ENCODE results near the gene SMYD3.

SMYD3 gene

GRCh38 chr1:246437961-246438360 is 69.1 kb downstream of the SMYD3 start:
- Histone ChIP-seq H3K4me3 (IDR thresholded peaks at IDR 0.05; ENCODE audit: insufficient read depth, low read depth, low read length) (no peak overlapping the region), H3K4me1 (ENCODE audit: low read depth, poor library complexity, severe bottlenecking) (no peaks in the 10 kb centered on the region), H3K27ac (no peak overlapping the region), H3K36me3 (ENCODE audit: insufficient read depth) (no peaks in the 10 kb centered on the region), H4K20me1 (ENCODE audit: insufficient read depth) (no peaks in the 10 kb centered on the region), H3K79me2 (ENCODE audit: insufficient read depth, low read depth) (no peaks in the 10 kb centered on the region), H2AFZ (ENCODE audit: low read depth) (no peak overlapping the region), H3K9ac (no peak overlapping the region), H3K4me2 (no peak overlapping the region), H3K27me3 (ENCODE audit: insufficient read depth, low read depth) (no peaks in the 10 kb centered on the region)
- TF ChIP-seq CTCF (conservative IDR thresholded peaks at IDR 0.05; ENCODE audit: low read depth, low read length), result no peak

GRCh38 chr1:246435421-246436041 is 71.5 kb downstream of the SMYD3 start:
- Histone ChIP-seq H3K36me3 (ENCODE audit: insufficient read depth) (no peaks in the 10 kb centered on the region), H3K79me2 (ENCODE audit: insufficient read depth, low read depth) (no peaks in the 10 kb centered on the region), H4K20me1 (ENCODE audit: insufficient read depth) (no peaks in the 10 kb centered on the region), H3K4me3 (IDR thresholded peaks at IDR 0.05; ENCODE audit: insufficient read depth, low read depth, low read length) (no peak overlapping the region), H3K4me1 (ENCODE audit: low read depth, poor library complexity, severe bottlenecking) (no peaks in the 10 kb centered on the region), H3K27ac (no peak overlapping the region), H3K9ac (no peak overlapping the region), H3K27me3 (ENCODE audit: insufficient read depth, low read depth) (no peaks in the 10 kb centered on the region), H2AFZ (ENCODE audit: low read depth) (no peak overlapping the region), H3K4me2 (no peak overlapping the region)
- no peak for TF ChIP-seq CTCF (conservative IDR thresholded peaks at IDR 0.05; ENCODE audit: low read depth, low read length)

GRCh38 chr1:246434335-246434734 is 72.7 kb downstream of the SMYD3 start:
- H2AFZ ChIP-seq (ENCODE audit: low read depth), result no peak overlapping the region
- H3K4me3 ChIP-seq (IDR thresholded peaks at IDR 0.05; ENCODE audit: insufficient read depth, low read depth, low read length), result no peak overlapping the region
- H3K36me3 ChIP-seq (ENCODE audit: insufficient read depth), result no peaks in the 10 kb centered on the region
- H3K79me2 ChIP-seq (ENCODE audit: insufficient read depth, low read depth), result no peaks in the 10 kb centered on the region
- no peak overlapping the region for H3K9ac ChIP-seq
- H3K27ac ChIP-seq, result no peak overlapping the region
- no peaks in the 10 kb centered on the region for H3K27me3 ChIP-seq (ENCODE audit: insufficient read depth, low read depth)
- no peaks in the 10 kb centered on the region for H3K4me1 ChIP-seq (ENCODE audit: low read depth, poor library complexity, severe bottlenecking)
- no peak overlapping the region for H3K4me2 ChIP-seq
- no peaks in the 10 kb centered on the region for H4K20me1 ChIP-seq (ENCODE audit: insufficient read depth)
- no peak for TF ChIP-seq CTCF (conservative IDR thresholded peaks at IDR 0.05; ENCODE audit: low read depth, low read length)

- no peak overlapping the region for H3K27ac ChIP-seq
- H3K4me2 ChIP-seq, result no peak overlapping the region
- no peak for TF ChIP-seq CTCF (conservative IDR thresholded peaks at IDR 0.05; ENCODE audit: low read depth, low read length)
Measured at GRCh38 chr1:246428542-246429308, 78.4 kb downstream of the SMYD3 start.

More at GRCh38 chr1:246428542-246429308, 78.4 kb downstream of the SMYD3 start:
- no peaks in the 10 kb centered on the region for H3K4me1 ChIP-seq (ENCODE audit: low read depth, poor library complexity, severe bottlenecking)
- H3K4me3 ChIP-seq (IDR thresholded peaks at IDR 0.05; ENCODE audit: insufficient read depth, low read depth, low read length), result no peak overlapping the region
- no peaks in the 10 kb centered on the region for H3K27me3 ChIP-seq (ENCODE audit: insufficient read depth, low read depth)
- no peaks in the 10 kb centered on the region for H3K79me2 ChIP-seq (ENCODE audit: insufficient read depth, low read depth)
- H4K20me1 ChIP-seq (ENCODE audit: insufficient read depth), result no peaks in the 10 kb centered on the region
- no peak overlapping the region for H3K9ac ChIP-seq
- H2AFZ ChIP-seq (ENCODE audit: low read depth), result no peak overlapping the region
- H3K36me3 ChIP-seq (ENCODE audit: insufficient read depth), result no peaks in the 10 kb centered on the region
